Osteocyte (in vitro differentiated cells): ENCODE results near the gene SRGAP1. TPM values are rescaled to one million over a fixed set of nuclear protein-coding genes. Genes with fewer than 3 reads are reported as not detected.

Experiments
- DNase-seq: peaks from one replicate; pipeline ENCODE4 v3.0.0; 2021; ENCODE audit warnings: mixed read lengths; ENCODE audit not compliant: unreplicated experiment; ENCODE audit errors: extremely low spot score
- H3K27ac Mint-ChIP-seq: one replicate; pipeline ENCODE4 v1.8.0; 2021; ENCODE audit warnings: mild to moderate bottlenecking, mixed read lengths; ENCODE audit not compliant: unreplicated experiment
- H3K27me3 Mint-ChIP-seq: one replicate; pipeline ENCODE4 v1.8.0; 2021; ENCODE audit warnings: mixed read lengths; ENCODE audit not compliant: unreplicated experiment
- H3K36me3 Mint-ChIP-seq: one replicate; pipeline ENCODE4 v1.8.0; 2021; ENCODE audit warnings: mixed read lengths; ENCODE audit not compliant: unreplicated experiment
- H3K4me1 Mint-ChIP-seq: one replicate; pipeline ENCODE4 v1.8.0; 2021; ENCODE audit warnings: mixed read lengths; ENCODE audit not compliant: unreplicated experiment
- H3K4me3 Mint-ChIP-seq: one replicate; pipeline ENCODE4 v1.8.0; 2021; ENCODE audit warnings: mild to moderate bottlenecking, moderate library complexity, mixed read lengths; ENCODE audit not compliant: unreplicated experiment
- H3K9me3 Mint-ChIP-seq: one replicate; pipeline ENCODE4 v1.8.0; 2021; ENCODE audit warnings: mixed read lengths; ENCODE audit not compliant: unreplicated experiment
- total RNA-seq: library from RNA; stranded (reverse); gene quantifications from 2 replicates; pipeline ENCODE4 v1.2.1, GENCODE V29; 2021
- TF ChIP-seq, protein P1 (sequence below): fragments of 200-600 bp; sonication (generic); IDR thresholded peaks from 2 replicates; pipeline ENCODE4 v1.5.0; 2021; ENCODE audit warnings: antibody characterized with exemption, mild to moderate bottlenecking, moderate library complexity

SRGAP1 gene
- total RNA-seq, 1 donor from 2014 or later, result 11.0 TPM

DNA sequence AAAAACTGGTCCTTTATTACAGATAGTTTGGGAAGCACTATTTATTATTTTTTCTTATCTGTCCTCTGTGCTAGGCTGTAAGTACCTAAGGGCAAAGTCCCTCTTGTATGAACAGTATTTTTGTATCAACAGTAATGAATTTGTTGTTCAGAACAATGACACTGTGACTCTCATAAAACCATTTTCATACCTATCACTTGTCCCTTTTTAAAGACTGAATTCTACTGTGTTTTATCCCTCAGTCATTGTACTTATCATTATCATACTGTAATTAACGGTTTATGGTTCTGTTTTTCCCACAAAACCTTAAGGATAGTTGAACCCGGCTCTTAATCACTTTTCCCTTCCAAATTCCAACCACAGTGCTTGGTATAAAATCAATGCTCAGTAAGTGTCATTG is 69.4 kb downstream of the SRGAP1 start:
- Mint-ChIP-seq H3K36me3 (no peaks in the 10 kb centered on the region), H3K27ac (no peak overlapping the region), H3K9me3 (no peaks in the 10 kb centered on the region), H3K4me1 (peaks cover 48% of the 10 kb centered on the region), H3K4me3 (no peak overlapping the region), H3K27me3 (no peaks in the 10 kb centered on the region)
- TF ChIP-seq, protein P1, sequence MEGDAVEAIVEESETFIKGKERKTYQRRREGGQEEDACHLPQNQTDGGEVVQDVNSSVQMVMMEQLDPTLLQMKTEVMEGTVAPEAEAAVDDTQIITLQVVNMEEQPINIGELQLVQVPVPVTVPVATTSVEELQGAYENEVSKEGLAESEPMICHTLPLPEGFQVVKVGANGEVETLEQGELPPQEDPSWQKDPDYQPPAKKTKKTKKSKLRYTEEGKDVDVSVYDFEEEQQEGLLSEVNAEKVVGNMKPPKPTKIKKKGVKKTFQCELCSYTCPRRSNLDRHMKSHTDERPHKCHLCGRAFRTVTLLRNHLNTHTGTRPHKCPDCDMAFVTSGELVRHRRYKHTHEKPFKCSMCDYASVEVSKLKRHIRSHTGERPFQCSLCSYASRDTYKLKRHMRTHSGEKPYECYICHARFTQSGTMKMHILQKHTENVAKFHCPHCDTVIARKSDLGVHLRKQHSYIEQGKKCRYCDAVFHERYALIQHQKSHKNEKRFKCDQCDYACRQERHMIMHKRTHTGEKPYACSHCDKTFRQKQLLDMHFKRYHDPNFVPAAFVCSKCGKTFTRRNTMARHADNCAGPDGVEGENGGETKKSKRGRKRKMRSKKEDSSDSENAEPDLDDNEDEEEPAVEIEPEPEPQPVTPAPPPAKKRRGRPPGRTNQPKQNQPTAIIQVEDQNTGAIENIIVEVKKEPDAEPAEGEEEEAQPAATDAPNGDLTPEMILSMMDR, result no peak
- no peak for DNase-seq

DNA sequence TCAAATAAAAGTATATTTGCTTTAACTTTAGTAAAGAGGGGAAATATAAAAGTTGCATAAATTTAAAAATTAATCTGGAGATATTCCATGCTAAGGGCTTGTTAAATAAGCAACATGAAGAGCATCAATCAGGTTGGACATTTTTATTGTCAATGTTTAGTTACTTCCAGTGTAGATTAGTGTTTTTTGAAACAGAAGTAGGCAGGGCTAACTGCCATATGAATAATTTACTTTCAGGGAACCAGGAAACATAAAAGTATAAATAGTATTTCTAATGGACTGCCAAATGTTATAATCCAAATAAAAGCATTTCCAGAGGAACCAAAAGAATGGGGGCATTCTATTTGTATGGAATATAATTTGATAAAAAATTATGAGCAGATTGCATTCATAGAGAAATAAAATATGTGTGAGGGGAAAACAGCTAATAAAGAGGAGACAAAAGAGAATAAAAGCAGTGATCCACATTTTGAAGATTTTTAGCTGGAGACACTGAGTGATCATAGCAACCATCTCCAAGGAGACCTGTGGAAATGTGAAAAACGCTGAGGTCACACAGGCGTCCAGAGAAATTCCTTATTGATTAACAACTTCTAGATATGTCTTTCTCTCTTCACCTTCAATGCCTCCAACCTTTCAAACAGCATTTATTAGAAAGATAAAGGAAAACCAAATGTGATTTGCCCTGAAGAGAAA is 70.8 kb downstream of the SRGAP1 start:
- no peak for DNase-seq
- TF ChIP-seq, protein P1, result no peak
- no peaks in the 10 kb centered on the region for H3K36me3 Mint-ChIP-seq
- peak overlapping the region; percentile 92 for H3K27ac Mint-ChIP-seq
- peaks cover 50% of the 10 kb centered on the region for H3K4me1 Mint-ChIP-seq
- H3K27me3 Mint-ChIP-seq, result no peaks in the 10 kb centered on the region
- H3K4me3 Mint-ChIP-seq, result no peak overlapping the region
- no peaks in the 10 kb centered on the region for H3K9me3 Mint-ChIP-seq

DNA sequence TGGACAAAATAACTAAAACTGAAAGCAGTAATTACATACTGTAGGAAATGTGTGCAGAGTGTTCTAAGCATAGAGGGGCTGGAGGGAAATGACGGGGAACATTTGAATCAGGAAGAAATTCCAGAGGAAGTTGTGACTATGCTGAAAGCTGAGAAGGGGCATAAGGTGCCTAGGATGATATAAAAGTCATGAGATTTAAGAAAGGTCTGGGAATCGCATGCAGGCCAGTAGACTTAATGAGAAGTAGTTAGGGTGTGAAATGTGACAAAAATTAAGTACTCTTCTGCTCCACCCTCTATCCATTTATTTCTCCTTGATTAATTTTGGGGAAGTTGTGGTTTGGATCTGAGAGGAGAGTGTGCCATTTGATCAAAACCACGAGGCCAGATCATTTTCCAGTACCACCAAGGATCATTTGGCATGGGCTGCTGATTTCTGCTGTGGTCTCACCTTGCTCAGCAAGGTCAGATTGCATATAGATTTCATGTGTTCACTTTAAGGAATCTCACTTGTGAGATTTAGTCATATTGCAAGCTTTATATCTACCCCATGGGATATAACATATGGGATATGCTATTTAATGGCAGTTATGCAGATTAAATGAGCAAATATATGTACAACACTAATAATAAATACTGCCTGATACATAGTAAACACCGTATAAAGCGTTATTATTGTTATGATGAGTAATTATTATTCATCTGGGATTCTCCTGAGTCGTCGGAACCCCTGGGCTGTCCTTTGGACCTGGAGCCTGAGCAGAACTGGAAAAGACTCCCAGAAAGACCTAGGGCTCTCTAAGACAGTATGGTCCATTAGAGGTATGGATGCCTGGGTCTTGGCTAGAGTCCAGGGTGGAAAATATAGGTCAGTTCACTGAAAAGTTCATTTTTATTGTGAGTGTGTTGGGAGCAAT is 72.3 kb downstream of the SRGAP1 start:
- H3K27ac Mint-ChIP-seq, result peak overlapping the region; percentile 92
- H3K27me3 Mint-ChIP-seq, result no peaks in the 10 kb centered on the region
- TF ChIP-seq, protein P1, result no peak
- no peaks in the 10 kb centered on the region for H3K9me3 Mint-ChIP-seq
- H3K36me3 Mint-ChIP-seq, result no peaks in the 10 kb centered on the region
- DNase-seq, result no peak
- H3K4me1 Mint-ChIP-seq, result peaks cover 50% of the 10 kb centered on the region
- H3K4me3 Mint-ChIP-seq, result no peak overlapping the region

DNA sequence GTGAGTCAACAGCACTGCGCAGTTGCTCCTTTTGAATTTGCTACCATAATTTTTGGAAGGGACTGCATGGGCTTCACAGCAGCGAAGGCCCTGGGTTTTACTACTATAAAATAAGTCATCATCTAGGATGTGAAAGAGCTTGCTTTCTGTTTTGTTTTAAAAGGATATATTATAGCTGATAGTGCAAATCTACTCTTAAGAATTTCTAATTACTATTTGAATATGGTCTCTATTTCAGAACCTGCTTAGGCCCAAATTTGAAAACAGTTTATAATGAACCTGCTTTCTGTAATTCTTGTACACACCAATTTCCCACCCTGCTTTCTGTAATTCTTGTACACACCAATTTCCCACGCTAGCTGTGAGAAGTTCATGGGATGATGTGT is 73.0 kb downstream of the SRGAP1 start:
- no peaks in the 10 kb centered on the region for H3K27me3 Mint-ChIP-seq
- TF ChIP-seq, protein P1, result no peak
- no peaks in the 10 kb centered on the region for H3K9me3 Mint-ChIP-seq
- H3K36me3 Mint-ChIP-seq, result no peaks in the 10 kb centered on the region
- H3K4me3 Mint-ChIP-seq, result no peak overlapping the region
- H3K4me1 Mint-ChIP-seq, result peaks cover 52% of the 10 kb centered on the region
- H3K27ac Mint-ChIP-seq, result peak overlapping the region; percentile 92
- no peak for DNase-seq
